Umbilical cord (tissue), 2 donors: ENCODE measurements around the gene ARHGAP32. TPM values are rescaled to one million over a fixed set of nuclear protein-coding genes. Genes with fewer than 3 reads are reported as not detected.
"Not testable (repeated sequence)": the region's sequence is repeated elsewhere in the genome, so short reads cannot be mapped to it uniquely, and the experiment has no call there.

ENCODE experiments used
- DNase-seq: peaks from one replicate; pipeline ENCODE4 v3.0.0-alpha.2; 2015; ENCODE audit warnings: low spot score
- total RNA-seq: library from RNA; depleted of rRNA; stranded (reverse); fragments of >200 nt; gene quantifications from one replicate; pipeline ENCODE4 v1.2.3, GENCODE V29; 2014; ENCODE audit warnings: low replicate concordance; ENCODE audit not compliant: insufficient read depth

ARHGAP32 gene
- total RNA-seq, 1 donor from 2014 or later, result 6.0 TPM

DNA sequence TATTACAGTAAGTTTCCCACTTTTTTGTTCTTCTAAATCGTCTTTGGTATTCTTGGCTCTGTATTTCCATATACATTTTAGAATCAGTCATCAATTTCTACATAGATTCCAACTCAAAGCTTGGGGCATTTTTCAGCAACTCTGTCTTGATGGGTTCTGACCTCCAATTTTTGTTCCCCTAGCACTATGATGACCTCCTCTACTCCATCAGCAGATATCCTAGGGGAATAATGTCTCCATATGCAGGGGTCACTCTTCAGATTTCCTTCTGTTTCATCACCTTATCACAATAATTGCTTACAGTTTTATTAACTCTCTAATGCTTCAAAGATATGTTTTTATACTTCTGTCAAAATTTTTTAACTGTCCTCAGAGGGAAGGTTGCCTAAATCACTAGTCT is 158.1 kb downstream of the ARHGAP32 start:
- no peak for DNase-seq

DNA sequence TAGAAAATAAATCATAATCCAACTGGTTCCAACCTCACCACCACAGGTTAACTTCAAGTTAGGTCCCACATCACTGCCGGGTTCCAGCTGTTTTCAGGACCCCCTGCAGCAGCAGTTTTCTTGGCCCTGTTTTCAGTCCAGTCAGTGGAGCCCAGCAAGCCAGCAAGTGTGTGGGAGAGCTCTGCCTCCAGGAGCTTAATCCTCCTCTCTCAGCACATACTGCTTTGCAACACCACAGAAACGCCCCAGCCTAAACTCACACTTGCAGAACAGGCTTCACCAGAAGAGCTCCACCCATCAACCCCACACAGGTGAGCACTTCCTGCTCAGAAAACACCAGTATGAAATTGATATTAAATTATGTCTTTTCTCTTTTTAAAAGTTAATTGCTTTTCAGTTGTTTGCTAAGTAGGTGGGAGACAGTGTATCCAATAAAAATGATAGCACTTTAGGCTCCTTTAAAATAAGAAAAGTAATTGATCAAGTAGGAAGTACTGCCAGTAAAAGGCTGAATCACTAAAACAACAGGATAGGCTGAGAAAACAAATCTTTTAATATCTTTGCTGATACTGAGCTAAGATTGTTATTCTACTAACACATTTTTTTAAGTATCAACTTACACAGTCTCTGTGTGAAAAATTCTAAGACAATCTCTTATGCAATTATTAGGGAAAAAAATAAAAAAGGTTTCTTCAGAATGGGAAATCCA is 168.0 kb downstream of the ARHGAP32 start:
- peak; percentile 64 for DNase-seq

DNA sequence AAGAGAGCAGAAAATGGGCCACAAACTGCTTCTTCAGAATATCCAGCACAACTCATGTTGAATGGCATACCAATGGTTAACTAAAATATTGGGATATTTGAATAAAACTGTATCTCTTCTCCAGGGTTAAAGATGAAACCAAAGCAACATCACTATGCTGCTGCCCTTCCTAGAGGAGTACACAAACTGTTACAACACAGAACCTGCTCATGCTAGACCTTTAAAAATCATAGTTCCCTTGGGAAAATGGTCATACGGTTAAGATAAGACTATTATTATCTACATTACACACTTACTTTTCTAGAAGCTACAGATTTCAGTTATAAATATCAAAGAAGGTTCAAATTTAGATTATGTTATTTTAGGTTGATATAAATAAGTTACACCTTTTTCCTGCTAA is 170.8 kb downstream of the ARHGAP32 start:
- no peak for DNase-seq

DNA sequence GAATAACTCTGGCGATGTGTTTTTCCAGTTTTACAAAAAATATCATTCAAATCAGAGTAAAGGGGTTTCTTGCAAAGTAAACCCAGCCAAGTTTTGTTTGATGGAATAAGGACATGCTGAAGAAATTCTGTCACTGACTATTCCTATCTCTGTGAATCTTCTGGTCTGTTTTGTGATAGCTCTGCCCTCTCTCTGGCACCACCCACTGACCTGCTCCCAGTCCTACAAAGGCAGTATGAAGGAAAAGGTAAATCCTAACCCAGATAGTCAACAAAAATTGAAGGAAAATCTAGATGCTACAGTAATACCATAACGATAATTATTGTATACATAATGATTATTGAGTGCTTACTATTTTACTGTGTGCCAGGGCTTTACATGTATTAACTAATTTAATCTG is 173.1 kb downstream of the ARHGAP32 start:
- DNase-seq, result no peak

DNA sequence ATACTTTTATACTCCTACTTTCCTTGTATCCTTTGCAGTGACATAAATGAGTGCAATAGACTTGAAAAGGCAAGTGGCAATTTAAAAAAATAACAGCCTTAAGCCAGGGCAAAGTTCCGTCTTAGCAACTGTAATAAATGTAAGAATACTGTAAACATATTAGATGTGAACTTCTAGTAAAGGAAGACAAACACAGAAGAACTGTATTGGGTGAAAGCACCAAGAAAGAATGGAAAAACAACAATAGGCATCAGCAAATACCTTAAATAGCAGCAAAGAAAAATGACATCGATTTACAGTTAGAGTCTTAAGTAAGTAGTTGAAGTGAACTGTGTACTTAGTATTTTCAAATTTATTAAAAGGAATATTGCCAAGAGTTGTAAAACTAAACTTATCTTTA is 174.0 kb downstream of the ARHGAP32 start:
- no peak for DNase-seq

DNA sequence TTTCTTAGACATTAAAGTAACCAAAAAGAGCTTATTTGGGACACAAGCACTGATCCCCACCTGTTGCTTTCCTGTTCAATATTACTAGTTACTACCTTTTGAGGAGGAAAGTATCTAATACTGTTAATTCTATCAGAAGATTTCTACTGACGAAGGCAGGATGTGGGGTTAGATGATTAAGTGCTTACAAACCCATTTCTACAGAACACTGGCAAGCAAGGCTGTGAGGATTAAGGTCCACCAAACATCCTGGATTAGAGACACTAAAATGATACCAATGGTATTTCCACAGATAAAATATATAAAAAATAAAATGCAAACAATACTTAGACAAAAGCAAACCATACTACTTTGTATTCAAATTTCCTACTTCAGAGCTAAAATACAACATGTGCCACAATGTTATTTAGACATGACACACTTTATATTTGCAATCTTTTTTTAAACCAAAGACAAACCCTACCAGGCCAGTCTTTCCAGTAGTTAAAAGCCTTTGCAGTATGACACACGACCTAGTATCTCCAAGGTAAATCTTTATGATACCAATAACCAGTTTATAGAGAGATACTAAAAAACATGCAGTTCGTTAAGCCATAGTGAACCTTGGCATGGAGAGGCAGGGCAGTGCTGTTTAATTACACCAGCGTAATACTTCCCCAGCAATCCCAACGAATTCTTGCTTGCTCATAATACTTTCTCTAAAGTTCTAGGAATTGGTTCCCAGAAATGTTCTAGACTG is 178.2 kb downstream of the ARHGAP32 start:
- DNase-seq, result peak; percentile 6

DNA sequence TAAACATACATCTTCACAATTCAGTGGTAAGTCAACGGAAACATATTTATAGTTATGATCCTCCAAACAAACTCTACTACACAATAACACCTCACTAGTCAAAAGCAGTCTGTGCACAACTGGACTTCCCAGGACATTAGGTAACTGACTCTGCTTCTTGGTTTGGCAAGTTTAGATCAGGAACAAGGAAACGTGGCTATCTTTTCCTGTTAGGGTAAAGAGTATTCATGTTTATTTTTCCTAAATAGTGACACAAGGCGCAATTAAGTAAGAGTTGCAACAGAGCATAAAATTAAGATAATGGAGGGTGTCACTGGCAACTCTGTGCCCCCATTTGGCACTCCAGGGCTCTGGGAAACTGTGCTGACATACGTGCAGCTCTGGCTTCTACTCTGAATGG is 179.2 kb downstream of the ARHGAP32 start:
- no peak for DNase-seq

DNA sequence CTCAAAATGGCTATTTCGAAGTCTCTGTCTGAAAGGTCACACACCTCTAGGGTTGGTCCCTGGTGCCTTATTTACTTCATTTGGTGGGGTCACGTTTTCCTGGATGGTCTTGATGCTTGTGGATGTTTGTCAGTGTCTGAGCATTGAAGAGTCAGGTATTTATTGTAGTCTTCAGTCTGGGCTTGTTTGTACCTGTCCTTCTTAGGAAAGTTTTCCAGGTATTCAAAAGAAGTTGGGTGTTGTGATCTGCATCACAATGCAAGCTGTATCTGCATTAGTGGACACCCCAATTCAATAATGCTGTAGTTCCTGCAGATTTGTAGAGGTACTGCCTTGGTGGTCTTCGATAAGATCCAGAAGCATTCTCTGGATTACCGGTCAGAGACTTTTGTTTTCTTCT is 186.0 kb downstream of the ARHGAP32 start:
- no peak for DNase-seq

DNA sequence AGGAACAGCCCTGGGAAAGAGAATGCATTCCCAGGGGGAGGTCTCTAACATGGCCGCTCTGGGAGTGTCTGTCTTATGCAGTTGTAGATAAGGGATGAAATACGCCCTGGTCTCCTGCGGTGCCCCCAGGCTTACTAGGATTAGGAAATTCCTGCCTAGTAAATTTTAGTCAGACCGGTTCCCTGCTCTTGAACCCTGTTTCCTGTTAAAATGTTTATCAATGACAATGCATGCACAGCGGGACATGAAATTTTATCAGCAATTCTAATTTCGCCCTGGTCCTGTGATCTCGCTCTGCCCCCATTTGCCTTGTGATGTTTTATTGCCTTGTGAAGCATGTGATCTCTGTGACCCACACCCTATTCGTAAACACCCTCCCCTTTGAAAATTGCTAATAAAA is 193.0 kb downstream of the ARHGAP32 start:
- not testable (repeated sequence) for DNase-seq

DNA sequence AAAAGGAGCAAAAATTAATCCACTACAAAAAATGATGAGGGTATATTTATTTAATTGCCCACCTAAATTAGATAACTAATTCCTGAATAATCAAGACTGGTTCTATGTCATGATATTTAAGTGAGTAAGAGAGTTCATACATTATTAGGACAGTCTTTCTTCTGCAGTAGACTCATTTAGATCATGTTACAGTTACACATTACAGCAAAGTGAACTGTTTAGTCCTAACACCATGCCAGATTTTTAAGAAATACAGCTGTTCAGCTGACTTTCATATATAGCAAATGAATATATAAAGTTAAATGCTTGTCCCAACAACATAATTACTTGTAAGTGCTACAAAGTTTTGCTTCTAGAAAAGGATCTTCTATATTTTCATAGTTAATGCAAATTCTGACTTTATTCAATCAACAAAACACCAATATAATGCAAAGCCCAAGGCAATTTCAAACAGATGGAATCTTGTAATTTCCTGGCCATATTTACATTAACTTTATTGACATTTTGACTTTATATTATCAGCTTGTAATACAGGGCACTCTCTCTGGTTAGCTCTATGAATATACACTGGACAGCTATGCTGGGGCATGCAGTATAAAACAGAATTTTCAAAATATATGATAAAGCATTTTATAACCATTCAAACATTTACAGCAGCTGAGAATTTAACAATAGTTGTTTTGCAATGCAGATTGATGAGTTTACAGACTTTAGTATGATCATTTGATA is 203.7 kb downstream of the ARHGAP32 start:
- no peak for DNase-seq

DNA sequence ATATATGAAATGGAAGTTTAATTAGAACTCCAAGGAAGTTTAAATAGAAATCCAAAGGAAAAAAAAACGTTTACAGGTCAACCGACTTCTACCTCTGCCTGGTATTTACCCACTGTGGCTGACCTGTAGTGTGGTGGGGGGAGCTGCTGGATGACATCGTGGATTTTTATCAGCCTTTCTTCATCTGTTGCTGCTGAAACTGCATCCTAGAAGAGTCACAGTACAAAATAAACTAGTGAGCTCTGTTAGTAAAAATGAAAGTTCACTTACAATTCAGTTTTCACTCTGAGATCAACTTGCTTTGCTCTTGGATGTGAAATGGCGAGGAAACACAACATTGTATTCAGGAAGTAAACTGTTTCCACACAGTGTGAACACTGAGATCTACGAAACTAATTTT is 206.2 kb downstream of the ARHGAP32 start:
- DNase-seq, result no peak

DNA sequence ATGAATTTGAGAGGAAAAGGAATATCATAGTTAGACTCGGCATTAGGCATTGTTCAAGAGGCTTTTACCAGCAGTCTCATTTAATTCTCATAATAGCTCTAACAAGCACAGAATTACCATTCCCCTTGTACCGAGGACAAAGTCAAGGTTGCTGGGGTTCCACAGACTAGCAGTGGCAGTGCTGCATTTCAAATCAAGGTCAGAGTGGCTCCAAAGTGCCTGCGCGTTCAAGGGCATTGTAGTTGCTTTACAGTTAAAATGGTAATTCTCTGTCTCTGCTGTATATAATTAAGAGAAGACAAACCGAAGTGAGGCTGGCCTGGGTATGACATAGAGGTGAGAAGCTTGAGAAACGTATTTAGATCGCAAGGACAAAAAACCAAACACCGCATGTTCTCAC is 209.1 kb downstream of the ARHGAP32 start:
- DNase-seq, result no peak

DNA sequence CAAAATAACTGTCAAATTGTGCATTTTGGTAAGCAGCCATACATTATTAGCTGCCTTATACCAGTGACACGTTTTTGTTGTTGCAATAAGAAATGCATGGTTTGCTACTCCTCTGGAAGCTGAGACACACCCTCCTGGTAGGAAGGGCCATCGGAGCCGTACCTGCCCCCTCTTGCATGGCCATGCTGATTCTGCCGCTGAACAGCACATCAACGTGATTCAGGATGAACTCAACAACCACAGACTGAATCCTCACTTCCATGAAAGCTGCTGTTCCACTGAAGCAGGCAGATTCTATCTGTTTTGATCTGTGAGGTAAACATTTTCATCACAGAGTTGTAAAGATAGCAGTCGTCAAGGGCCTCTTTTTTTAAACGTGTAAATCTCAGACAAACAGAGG is 210.9 kb downstream of the ARHGAP32 start:
- no peak for DNase-seq

DNA sequence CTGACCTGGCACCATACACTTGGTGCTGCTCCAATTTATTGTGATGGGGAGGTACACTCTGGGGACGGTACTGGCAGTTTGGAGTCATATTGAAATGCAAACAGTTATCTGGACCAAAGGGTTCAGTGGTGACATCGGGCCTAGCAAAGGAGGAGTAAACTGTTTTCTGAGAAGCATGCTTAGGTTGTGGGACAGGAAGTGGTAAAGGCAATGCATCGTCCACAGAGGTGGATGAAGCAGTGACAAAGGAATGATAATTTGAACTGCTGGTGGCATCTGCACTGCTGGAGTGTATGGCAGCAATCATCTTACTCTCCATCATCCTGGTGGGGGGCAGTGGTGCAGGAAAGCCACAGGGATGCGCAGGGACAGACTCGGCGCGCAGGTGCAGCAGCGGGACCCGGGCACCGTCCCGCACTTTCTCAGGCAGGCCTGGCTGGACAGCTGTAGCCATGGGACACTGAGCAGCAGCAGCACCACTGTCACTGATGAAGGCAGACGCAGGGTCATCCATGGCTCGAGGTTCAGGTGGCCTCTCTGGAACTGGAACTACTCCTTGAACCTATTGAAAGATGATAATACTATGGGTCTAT is 221.4 kb downstream of the ARHGAP32 start:
- no peak for DNase-seq

DNA sequence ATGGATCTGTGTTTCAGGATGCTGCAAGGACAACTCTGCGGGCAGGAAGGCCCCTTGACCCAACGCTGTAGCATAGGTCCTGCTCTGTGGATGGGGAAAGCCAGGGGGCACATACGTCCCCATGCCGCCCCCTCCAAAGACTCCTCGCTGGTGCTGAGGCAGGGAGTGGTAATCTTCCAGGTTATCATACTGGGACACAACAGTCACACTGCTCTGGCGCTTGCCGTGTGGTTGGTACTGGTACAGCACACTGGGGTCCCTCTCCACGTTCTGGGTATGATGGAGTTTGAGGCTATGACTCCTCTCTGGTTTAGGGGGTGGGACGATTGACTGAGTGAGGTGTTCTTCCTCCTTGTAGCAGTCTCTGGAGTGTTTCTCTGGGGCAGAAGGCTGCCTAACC is 223.2 kb downstream of the ARHGAP32 start:
- DNase-seq, result no peak

DNA sequence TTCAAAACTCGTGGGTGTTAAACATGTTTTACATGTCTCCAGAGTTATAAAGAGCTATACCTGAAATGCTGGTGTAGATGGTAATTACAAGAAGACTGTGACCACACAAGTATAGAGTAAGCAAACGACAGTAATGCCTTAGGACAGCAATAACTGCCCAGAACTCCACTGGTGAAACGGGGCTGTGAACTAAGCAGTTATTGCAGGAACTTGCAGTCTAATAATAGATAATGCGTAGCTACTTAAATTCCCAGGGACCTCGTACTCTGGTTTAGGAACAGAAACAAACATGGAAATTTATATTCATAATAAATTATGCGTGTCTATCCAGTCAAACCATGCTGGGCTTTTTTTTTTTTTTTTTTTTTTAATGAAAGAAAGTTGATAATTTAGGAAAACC is 224.5 kb downstream of the ARHGAP32 start:
- no peak for DNase-seq

DNA sequence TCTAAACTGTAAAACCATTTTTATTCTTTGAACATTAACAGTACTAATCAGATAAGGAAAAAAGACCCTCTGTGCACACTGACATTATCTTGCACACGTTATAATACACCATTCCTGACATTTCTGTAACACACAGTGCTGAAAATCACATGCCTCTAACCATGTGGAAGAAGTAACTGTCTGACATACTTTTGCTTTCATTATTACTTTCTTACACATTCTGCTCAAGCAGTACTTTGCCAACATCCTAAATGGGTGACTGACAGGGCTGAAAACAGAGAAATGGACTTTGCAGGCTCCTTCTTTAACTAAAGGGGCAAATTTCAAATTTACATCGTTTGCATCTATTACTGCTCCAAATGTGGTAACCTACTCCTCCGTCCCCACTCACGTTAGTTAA is 226.6 kb downstream of the ARHGAP32 start:
- no peak for DNase-seq

DNA sequence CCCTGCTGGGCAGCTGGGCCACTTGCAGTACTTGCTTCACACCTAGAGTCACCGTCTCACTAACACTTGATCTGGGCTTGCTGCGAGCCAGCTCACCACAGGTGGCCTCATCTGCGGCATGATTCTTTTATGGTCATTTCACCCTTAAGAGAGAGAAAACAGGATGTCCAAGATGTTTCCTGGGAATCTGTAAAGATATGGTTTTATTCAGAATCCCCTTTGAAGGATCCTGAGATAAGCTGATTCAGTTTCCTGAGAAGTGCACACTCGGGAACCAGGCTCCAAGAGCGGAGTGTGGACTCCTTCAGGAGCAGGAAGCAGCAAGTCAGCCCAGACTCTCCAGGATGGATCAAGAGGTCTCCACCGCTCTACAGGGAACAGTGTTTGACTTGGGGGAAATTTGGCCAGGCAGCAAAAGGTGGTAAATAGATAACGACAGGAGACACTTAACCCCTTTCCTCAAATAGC is 227.6 kb downstream of the ARHGAP32 start:
- DNase-seq, result no peak

DNA sequence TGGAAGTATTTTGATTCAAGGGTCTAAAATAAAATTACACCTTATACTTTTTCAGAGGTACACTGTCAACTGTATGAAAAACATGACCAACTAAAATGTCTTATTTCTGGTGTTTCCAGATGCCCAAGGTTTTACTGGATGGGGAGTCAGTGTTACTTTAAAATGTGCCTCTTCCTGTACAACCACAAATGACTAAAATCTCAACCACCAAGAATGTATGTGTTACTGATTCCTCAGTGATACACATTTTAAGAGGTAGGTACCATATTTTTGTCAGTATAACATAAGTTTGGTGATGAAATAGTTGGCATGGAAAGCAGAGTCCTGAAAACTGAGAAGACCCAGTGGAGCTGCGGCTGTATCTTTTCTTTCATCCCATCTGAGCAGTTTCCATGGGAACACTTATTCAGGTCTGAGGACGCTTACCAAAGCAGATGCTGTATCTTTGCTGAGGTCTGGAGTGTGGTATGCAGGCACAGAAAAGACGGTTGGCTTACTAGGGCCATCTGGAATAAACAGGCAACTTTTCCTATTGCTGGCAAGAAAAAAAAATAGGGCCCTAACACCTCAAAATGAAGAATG is 228.3 kb downstream of the ARHGAP32 start:
- DNase-seq, result peak; percentile 73

DNA sequence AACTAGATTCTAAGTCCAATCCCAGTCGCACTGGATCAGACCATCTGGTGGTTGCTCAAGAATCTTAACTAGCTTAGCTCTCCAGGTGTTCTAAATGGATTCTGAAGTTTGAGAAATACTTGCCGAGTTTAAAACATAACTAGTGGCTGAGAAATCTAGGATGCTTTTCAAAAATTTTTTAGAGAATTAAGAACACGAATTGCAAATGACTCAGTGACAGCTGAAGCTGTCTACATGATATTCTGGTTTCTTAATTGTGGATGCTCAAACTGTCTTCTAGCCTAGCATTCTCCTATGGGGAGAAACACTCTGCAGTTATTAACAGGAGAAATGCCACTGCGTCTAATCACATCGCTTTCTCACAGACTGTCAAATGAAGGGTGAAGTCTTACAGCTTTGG is 229.2 kb downstream of the ARHGAP32 start:
- no peak for DNase-seq

DNA sequence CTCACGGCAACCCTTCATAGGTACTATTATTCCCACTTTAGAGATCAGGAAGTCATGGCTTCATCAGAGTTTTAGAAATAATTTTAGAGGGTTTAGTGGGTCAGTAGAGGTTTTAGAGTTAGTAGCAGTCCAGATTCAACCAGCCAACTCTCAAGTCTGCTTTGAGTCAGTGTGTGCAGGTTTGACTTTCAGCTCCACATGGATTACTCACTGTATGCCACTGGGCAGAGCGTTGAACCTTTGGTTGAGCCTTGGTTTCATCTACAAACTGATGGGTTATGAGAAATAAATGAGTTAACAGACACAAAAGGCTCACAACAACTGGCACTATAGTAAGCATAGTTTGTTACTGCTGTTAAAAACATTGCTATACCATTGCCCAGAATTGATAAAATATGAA is 230.5 kb downstream of the ARHGAP32 start:
- DNase-seq, result no peak

DNA sequence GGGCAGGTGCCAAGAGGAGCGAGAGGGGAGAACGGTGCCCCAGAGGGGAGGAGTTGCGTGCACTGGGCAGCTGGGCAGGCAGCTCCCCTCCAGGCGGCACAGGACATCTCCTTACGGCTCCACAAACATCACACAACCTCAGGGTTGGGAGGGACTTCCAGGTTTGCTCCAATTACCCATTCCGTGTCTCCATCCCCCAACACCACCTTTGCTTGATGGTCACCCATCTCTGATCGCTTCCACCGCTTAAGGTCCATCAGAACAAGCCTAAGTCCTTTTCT is 235.0 kb downstream of the ARHGAP32 start:
- no peak for DNase-seq
